NB4 (cell line): Measurements from ENCODE around the gene CEP20.
A peak's percentile ranks its signal among the peaks of the same experiment; 100 is the strongest.
"Not testable (repeated sequence)": the region's sequence is repeated elsewhere in the genome, so short reads cannot be mapped to it uniquely, and the experiment has no call there.

Experiments
- DNase-seq: peaks from one replicate; pipeline ENCODE4 v3.0.0; 2010; ENCODE audit warnings: low read depth
- H3K4me3 ChIP-seq: one replicate; pipeline ENCODE4 v1.5.1; 2011; ENCODE audit warnings: mild to moderate bottlenecking, low read depth, low read length, moderate library complexity
- MAX ChIP-seq: IDR thresholded peaks from 2 replicates; pipeline ENCODE4 v1.6.1; 2011; ENCODE audit warnings: low read depth, low read length
- MYC ChIP-seq: IDR thresholded peaks from 2 replicates; pipeline ENCODE4 v1.6.1; 2011; ENCODE audit warnings: low read depth, low read length
- POLR2A ChIP-seq: IDR thresholded peaks from 2 replicates; pipeline ENCODE4 v1.6.1; 2011; ENCODE audit warnings: mild to moderate bottlenecking; ENCODE audit not compliant: insufficient read length; ENCODE audit errors: extremely low read depth
- TF ChIP-seq, protein P1 (sequence below): IDR thresholded peaks from one replicate; pipeline ENCODE4 v1.5.1; 2012; ENCODE audit warnings: low read depth, low read length

Gene CEP20

DNA sequence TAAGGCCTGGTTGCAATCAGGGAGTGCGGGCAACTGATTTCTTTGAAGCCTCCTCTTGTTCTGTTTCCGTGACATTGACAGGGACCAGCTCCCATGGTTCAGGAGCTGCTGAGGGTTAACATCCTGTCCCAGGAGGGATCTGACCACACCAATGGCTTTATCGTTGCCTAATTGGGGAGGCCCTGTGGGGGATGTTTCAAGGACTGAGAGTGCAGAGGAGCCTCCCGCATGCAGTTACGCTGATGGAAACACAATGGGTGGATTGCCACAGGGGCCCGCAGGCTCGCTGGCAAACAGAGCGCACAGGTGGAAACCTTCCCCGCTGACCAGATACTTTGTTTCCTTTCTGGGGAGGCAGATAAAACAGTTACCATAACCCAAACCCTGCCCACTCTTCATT is 37.2 kb upstream of the CEP20 start:
- H3K4me3 ChIP-seq: no peak overlapping the region
- peak; percentile 59 for DNase-seq
- no peak for TF ChIP-seq MAX

DNA sequence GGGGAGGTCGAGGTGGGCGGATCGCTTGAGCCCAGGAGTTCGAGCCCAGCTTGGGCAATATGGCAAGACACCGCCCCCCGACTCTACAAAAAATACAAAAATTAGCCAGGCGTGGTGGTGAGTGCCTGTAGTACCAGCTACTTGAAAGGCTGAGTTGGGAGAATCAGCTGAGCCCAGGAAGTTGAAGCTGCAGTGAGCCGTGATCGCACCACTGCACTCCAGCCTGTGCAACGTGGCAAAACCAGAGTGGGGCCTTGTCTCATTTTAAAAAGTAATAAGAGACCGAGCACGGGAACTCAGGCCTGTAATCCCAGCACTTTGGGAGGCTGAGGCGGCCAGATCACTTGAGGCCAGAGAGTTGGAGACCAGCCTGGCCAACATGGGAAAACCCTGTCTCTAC is 36.6 kb upstream of the CEP20 start:
- no peak overlapping the region for H3K4me3 ChIP-seq
- TF ChIP-seq MAX (no peak), POLR2A (no peak), MYC (no peak)
- TF ChIP-seq, protein P1, sequence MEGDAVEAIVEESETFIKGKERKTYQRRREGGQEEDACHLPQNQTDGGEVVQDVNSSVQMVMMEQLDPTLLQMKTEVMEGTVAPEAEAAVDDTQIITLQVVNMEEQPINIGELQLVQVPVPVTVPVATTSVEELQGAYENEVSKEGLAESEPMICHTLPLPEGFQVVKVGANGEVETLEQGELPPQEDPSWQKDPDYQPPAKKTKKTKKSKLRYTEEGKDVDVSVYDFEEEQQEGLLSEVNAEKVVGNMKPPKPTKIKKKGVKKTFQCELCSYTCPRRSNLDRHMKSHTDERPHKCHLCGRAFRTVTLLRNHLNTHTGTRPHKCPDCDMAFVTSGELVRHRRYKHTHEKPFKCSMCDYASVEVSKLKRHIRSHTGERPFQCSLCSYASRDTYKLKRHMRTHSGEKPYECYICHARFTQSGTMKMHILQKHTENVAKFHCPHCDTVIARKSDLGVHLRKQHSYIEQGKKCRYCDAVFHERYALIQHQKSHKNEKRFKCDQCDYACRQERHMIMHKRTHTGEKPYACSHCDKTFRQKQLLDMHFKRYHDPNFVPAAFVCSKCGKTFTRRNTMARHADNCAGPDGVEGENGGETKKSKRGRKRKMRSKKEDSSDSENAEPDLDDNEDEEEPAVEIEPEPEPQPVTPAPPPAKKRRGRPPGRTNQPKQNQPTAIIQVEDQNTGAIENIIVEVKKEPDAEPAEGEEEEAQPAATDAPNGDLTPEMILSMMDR: no peak

DNA sequence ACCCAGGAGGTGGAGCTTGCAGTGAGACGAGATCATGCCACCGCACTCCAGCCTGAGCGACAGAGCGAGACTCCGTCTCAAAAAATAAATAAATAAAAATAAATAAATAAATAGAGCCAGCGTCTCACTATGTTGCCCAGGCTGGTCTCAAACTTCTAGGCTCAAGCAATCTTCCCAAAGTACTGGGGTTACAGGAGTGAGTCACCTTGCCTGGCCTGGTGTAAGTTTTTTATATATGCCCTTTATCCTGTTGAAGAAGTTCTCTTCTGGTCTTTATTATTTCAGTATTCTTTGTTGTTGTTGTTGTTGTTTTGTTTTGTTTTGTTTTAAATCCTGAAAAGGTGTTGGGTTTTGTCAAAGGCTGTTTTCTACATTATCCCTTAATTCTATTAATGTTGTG is 30.9 kb upstream of the CEP20 start:
- no peak overlapping the region for H3K4me3 ChIP-seq
- TF ChIP-seq POLR2A: no peak
- TF ChIP-seq, protein P1: no peak
- no peak for TF ChIP-seq MAX
- no peak for TF ChIP-seq MYC
- DNase-seq: no peak

More for the DNA sequence above, 36.6 kb upstream of the CEP20 start:
- no peak for DNase-seq

DNA sequence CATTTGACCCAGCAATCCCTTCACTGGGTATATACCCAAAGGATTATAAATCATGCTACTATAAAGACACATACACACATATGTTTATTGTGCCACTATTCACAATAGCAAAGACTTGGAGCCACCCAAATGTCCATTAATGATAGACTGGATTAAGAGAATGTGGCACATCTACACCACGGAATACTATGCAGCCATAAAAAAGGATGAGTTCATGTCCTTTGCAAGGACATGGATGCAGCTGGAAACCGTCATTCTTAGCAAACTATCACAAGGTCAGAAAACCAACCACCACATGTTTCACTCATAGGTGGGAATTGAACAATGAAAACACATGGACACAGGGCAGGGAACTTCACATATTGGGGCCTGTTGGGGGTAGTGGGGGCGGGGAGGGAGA is 29.9 kb upstream of the CEP20 start:
- DNase-seq, H3K4me3 ChIP-seq: not testable (repeated sequence)

DNA sequence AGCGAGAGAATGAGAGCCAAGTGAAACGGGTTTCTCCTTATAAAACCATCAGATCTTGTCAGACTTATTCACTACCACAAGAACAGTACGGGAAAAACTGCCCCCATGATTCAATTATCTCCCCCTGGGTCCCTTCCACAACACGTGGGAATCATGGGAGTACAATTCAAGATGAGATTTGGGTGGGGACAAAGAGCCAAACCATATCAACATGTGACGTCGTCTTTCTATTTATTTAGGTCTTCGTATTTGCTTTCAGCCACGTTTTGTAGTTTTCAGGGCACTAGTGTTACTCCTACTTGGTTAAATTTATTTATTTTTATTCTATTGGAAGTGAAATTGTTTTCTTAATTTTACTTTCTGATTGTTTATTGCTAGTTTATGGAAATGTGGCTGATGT is 27.9 kb upstream of the CEP20 start:
- TF ChIP-seq POLR2A (no peak), MAX (no peak)
- TF ChIP-seq, protein P1: no peak
- no peak overlapping the region for H3K4me3 ChIP-seq
- DNase-seq: no peak

- no peak for TF ChIP-seq MAX
- TF ChIP-seq, protein P1: no peak
- no peak for TF ChIP-seq POLR2A
- no peak for TF ChIP-seq MYC
Observed at GRCh38 chr16:15915555-15916081, 27.2 kb upstream of the CEP20 start.

DNA sequence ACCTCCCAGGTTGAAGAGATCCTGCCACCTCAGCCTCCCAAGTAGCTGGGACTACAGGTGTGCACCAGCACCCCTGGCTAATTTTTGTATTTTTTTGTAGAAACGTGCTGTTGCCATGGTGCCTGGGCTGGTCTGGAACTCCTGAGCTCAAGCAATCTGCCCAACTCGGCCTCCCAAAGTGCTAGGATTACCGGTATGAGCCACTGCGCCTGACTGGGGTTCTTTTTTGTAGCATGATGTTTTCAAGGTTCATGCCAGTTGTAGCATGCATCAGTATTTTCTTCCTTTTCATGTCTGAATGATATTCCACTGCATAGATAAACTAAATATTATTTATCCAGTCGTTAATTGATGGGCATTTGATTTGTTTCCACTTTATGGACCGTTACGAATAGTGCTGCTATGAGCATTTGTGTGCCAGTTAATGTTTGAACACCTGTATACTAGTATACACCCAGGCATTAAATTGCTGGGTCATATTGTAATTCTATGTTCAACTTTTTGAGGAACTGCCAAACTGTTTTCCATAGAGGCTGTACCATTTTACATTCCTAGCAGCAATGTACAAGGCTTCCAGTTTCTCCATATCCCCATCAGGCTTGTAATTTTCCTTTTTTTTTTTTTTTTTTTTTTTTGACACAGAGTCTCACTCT is 24.8 kb upstream of the CEP20 start:
- TF ChIP-seq POLR2A: no peak
- TF ChIP-seq MYC: no peak
- no peak for TF ChIP-seq MAX
- DNase-seq: no peak
- no peak overlapping the region for H3K4me3 ChIP-seq

More at GRCh38 chr16:15915555-15916081, 27.2 kb upstream of the CEP20 start:
- peak; percentile 20 for DNase-seq
- no peak overlapping the region for H3K4me3 ChIP-seq
